ENCODE results near the gene DPY19L1.
"Not testable (repeated sequence)": the region's sequence is repeated elsewhere in the genome, so short reads cannot be mapped to it uniquely, and the experiment has no call there.

DNA sequence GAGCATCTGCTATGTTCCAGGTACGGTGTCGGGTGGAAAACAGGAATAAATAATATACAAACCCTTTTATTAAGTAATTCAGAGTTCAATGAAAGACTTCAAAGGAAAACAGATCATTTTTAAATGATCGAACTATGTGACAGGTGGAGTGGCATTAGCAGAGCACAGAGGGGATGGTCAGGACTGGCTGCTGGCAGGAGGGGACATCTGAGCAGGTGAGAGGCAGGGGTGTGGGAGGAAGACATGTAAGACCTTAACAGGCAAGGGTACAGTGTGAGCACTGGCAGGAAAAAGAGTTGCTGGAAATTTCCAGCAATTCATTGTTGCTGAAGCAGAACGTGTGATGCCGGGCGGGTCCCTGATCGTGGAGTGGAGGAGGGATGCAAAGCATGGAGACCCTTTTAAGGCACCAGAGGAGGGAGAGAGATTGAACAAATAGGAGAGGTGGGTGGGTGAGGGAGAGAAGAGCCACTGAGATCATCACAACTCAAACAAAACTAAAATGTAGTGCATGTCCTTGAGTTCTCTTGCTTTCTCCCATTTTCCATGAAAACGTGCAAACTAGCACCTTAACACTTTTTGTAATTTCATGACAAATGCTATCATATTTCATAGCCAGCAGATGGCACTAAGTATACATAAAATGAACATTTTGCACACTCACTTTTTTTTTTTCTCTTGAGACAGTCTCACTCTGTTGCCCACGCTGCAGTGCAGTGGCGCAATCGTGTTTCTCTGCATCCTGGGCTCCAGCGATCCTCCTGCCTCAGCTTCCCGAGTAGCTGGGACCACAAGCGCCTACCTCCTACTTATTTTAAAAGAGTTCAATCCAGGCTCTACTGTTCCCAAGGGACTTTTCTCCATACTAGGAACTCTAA is 35.9 kb upstream of the DPY19L1 start:
- TF ChIP-seq CTCF (IDR thresholded peaks at IDR 0.05), result peak in 4 of 6 experiments; percentile 29 to 35 (median 34)
- TF ChIP-seq POLR2A (IDR thresholded peaks at IDR 0.05), result not testable (repeated sequence)

Measured in adrenal gland (tissue), 5 donors.